ENCODE measurements around the gene AAMDC.
"Not testable (repeated sequence)": the region's sequence is repeated elsewhere in the genome, so short reads cannot be mapped to it uniquely, and the experiment has no call there.

Gene AAMDC

DNA sequence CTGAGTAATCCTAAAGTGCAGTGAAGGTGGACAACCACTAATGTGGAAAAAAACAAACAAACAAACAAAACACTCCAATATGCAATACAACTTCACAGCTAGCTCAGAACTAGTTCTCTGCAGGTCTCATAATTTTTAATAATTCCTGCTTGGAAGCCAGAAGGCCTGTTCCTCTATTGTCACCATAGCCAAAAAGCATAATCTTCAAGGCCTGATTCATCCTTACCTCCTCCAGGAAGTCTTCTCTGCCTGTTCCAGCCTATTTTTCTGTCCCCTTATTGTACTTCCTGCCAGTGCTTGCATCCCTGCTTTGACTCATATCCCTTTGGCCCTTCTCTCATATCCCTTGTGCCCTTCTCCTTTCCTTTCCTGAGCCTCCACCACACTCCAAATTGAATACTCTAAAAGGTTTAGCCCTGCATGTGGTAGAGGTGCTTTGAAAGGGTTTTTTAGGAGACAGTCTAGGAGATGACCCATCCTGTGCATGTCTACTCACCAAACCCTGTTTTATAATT lies 69.2 kb downstream of the AAMDC start:
- DNase-seq = not testable (repeated sequence)

DNA sequence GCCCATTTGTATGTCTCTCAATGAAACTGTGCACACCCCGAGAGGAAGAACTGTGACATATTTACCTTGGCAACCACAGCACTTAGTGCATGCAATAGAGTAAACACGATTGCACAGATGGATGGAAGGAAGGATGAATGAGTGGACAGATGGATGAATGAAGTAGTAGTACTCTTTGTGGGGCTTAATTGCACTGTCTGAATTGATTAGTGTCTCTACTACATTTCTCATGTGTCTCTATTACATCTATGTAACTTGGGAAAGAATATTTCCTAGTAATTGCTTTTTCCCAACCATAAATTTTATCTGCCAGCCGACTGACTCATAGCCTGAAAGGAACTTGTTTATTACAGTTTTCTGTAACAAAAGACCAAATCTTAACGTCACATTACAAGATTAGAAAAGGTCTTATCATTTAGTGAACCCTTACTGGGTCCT lies 69.7 kb downstream of the AAMDC start:
- not testable (repeated sequence) for DNase-seq

DNA sequence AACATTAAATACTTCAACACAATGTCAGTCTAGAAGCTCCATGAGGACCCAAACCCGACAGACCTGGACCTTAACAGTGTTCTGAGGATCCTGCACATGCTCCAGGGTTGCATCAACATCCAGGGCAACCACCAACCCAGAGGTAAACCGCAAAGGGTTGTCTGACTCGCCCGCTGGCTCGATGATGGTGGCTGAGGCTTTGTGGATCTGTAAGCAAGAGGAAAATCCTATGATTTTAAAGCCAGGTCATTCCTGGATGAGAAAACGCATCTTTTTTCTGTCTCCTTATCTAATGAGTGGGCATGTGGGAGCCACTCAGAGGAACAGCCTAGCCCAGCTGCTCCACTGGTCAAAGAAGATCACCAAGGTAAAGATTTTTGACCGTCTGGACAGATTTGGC lies 70.3 kb downstream of the AAMDC start:
- not testable (repeated sequence) for DNase-seq

DNA sequence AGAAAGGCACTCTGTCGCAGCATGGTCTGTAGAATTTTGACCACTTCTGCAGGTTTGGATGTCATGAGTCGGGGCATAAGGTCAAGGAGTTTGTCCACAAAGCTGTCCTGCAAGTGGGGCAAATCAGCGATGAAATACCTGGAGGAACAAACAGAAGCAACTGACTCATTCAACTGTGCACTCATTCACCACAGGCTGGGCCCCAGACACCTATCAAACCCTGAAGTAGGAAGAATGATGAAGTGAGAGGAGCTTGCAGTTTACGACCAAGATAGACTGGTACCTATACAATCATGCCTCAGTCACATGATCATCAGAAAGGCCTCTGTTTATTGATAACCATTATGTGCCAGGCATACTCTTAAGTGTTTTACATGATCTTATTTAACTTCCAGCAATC lies 70.8 kb downstream of the AAMDC start:
- not testable (repeated sequence) for DNase-seq

DNA sequence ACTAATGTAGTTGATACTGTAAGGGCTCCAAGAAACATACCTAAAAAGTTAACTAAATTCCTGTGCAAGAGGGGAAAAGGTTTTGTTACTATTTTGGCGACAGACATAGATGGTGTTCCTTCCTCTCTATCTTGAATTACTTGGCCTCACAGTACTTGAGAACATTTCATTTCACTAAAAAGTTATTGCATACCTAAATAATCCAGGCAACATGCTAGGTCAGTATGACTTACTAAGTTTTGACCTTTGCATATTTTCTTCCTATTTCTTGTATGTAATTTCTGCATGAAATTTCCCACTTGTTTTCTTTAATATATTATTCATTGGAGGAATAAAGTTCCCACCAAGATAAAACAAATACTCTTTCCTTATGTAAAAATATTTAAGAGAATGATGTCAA lies 74.0 kb downstream of the AAMDC start:
- not testable (repeated sequence) for DNase-seq

DNA sequence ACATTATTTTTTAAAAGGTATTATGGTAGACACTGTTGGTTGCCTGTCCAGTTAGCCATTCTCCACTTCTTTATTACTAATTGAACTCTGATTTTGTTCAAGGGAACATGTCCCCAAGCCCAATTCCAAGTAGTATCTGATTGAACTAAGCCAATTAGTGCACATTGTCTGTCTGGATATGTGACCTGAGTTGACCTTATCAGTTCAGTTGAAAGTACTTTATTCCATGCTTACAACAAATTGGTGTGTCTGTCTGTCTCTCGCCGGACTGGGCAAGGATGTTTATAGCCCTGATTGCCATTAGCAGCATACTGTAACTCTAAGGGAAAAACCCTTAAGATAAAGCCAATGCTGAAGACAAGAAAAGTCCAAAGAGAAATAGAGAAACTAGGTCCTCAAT lies 87.9 kb downstream of the AAMDC start:
- DNase-seq = no peak

DNA sequence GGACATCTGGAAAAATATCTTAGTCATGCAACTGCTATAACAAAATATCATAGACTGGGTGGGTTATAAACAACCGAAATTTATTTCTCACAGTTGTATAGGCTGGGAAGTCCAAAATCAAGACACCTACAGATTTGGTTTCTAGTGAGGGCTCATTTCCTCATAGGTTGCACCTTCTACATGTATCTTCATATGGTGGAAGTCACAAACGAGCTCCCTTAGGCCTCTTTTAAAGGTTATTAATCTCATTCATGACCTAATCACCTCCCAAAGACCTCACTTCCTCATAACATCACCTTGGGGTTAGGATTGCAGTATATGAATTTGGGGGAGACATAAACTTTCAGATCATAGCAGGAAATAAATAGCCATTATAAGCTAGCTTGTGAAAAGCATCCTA lies 88.3 kb downstream of the AAMDC start:
- DNase-seq = no peak

DNA sequence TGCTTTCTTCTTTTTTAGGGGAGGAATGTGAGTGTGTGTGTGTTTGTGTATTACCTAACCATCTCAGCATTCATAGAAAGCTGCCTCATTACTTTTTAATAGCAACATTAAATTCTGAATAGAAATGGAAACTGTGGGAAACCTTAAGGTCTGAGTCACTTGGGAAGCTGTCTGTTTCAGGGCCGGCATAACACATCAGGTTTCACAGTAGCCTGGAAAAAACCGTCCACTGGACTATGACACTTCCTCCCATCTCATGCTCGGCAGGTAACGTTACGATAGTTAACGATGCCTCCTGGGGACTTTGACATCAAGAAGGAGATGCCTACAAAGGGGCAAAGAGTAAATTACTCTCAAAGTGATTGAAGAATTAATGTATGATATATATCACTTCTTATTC lies 89.9 kb downstream of the AAMDC start:
- DNase-seq = not testable (repeated sequence)

DNA sequence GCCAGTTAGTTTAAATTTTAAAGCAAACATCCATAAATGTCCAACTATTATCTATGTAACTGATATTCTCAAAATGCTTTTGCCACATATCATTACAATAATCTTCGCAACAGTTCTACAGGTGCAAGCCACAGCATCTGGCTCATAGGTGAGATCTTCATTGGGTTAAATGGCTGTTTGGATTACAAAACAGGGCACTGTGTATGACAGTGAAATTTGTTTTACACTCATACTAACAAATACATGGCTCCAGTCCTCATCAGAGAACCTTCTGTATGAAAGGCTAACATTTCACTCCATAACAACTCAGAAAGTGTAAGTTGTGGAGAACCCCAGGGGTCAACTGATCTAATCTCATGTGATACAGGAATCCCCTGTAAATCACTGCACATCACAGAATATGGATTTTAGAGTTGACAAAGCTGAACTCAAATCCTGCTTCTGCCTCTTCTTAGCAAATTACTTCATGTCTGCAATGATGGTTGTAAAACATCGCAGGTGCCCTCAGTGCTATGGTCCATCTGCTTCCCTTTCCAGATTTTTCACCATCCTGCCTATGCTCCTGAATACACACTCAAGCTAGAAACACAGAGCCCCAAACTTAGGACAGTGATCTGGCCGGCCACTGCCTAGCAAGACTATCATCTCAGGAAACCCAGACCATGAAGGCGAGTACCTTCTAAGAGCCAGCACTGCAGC lies 92.8 kb downstream of the AAMDC start:
- not testable (repeated sequence) for DNase-seq

DNA sequence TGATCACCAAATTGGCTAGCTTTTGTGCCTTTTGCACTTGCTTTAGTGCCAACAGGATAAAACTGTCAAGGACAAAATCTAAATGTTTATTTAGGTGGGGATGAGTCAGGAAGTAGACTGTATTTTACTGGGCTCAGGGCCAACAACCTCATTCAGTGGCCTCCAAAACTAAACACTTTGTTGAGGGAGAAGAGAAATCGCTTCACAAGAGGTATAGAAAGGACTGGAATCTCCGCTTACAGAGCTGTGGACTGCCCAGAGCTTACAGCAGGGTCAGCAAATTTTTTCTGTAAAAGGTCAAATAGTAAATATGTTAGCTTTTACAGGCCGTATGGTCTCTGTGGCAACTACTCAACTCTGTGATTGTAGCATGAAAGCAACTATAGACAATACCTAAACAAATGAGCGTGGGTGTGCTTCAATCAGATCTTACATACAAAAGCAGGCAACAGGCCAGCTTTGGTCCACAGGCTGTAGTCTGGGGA lies 93.4 kb downstream of the AAMDC start:
- DNase-seq = not testable (repeated sequence)

DNA sequence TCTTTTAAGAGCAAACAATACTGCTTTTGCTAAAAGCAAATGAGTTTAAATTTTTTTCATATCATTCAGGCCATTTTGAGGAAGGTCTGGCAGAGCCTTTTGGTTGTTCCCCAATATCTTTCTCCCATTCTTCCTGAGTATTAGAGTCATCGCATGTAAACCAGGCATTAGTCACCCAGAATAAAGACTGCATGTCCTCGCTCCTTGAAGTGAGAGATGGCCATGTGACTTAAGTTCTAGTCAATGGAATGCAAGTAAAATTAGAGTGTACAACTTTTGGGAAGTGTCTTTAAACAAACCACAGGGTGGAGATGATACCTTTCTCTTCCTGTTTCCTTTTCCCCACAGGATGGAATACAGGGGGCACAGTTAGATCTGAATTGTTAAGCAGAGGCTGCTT lies 96.8 kb downstream of the AAMDC start:
- DNase-seq = not testable (repeated sequence)
